Transverse colon (tissue), 3 donors: Measurements from ENCODE around the gene GJB5.

Experiments
- POLR2A ChIP-seq: fragments of 450-650 bp; IDR thresholded peaks from one replicate; pipeline ENCODE4 v1.6.1; 2016; ENCODE audit warnings: antibody characterized with exemption, mild to moderate bottlenecking, moderate library complexity
- TF ChIP-seq, protein P1 (sequence below), 5 experiments: fragments of 200-600 bp in 3 of 5; fragments of 450-650 bp in 2 of 5; sonication (generic) in 3 of 5; IDR thresholded peaks; 1 replicate in 2 of 5; 2 replicates in 3 of 5; pipeline ENCODE4 v1.5.1; 2016 to 2017; ENCODE audit warnings: antibody characterized with exemption in 5 of 5, inconsistent platforms in 3 of 5, mild to moderate bottlenecking in 2 of 5, moderate library complexity in 1 of 5

DNA sequence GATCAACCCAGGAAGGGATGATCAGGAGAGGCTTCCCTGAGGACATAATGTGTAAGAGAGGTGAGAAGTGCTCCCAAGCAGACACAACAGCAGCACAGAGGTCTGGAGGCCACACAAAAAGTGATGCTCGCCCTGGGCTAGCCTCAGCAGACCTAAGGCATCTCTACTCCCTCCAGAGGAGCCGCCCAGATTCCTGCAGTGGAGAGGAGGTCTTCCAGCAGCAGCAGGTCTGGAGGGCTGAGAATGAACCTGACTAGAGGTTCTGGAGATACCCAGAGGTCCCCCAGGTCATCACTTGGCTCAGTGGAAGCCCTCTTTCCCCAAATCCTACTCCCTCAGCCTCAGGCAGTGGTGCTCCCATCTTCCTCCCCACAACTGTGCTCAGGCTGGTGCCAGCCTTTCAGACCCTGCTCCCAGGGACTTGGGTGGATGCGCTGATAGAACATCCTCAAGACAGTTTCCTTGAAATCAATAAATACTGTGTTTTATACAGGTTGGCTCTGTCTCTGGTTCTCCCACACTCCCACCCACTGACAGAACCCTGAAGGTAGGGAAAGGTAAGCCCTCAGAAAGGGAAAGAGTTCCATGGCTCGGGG is 31.1 kb downstream of the GJB5 start:
- TF ChIP-seq, protein P1, sequence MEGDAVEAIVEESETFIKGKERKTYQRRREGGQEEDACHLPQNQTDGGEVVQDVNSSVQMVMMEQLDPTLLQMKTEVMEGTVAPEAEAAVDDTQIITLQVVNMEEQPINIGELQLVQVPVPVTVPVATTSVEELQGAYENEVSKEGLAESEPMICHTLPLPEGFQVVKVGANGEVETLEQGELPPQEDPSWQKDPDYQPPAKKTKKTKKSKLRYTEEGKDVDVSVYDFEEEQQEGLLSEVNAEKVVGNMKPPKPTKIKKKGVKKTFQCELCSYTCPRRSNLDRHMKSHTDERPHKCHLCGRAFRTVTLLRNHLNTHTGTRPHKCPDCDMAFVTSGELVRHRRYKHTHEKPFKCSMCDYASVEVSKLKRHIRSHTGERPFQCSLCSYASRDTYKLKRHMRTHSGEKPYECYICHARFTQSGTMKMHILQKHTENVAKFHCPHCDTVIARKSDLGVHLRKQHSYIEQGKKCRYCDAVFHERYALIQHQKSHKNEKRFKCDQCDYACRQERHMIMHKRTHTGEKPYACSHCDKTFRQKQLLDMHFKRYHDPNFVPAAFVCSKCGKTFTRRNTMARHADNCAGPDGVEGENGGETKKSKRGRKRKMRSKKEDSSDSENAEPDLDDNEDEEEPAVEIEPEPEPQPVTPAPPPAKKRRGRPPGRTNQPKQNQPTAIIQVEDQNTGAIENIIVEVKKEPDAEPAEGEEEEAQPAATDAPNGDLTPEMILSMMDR (IDR thresholded peaks at IDR 0.05) = no peak
- no peak for TF ChIP-seq POLR2A
